K562 (cell line): ENCODE data around the gene GLIS1.

Source experiments
- EZH2 ChIP-seq: IDR thresholded peaks from 2 replicates; pipeline ENCODE4 v1.6.1; 2012; ENCODE audit warnings: low read depth, mild to moderate bottlenecking, inconsistent platforms, low read length, borderline replicate concordance
- JUNB ChIP-seq: fragments of 450-650 bp; formaldehyde crosslinking; conservative IDR thresholded peaks from 2 replicates; pipeline ENCODE4 v1.4.0; 2020; ENCODE audit warnings: mild to moderate bottlenecking
- MIER1 ChIP-seq: fragments of 450-650 bp; IDR thresholded peaks from 2 replicates; pipeline ENCODE4 v1.6.1; 2016; ENCODE audit warnings: antibody characterized with exemption, mild to moderate bottlenecking, low read depth
- MTA3 ChIP-seq: fragments of 450-650 bp; formaldehyde crosslinking; IDR thresholded peaks from 2 replicates; pipeline ENCODE4 v1.6.1; 2017; ENCODE audit warnings: mild to moderate bottlenecking, borderline replicate concordance
- NR3C1 ChIP-seq: sonication (generic); formaldehyde crosslinking; IDR thresholded peaks from 2 replicates; pipeline ENCODE4 v1.8.1; 2022; ENCODE audit warnings: missing genetic modification reagents
- SMARCA5 ChIP-seq: fragments of 450-650 bp; IDR thresholded peaks from 2 replicates; pipeline ENCODE4 v1.6.1; 2016
- ZNF12 ChIP-seq: sonication (generic); formaldehyde crosslinking; IDR thresholded peaks from 2 replicates; pipeline ENCODE4 v1.4.0; 2020; ENCODE audit warnings: mild to moderate bottlenecking, missing genetic modification reagents
- ZNF644 ChIP-seq: fragments of 200-800 bp; sonication (Bioruptor generic); IDR thresholded peaks from 2 replicates; pipeline ENCODE4 v1.6.1; 2016; ENCODE audit warnings: low read depth, missing genetic modification characterization, missing compliant biosample characterization
- TF ChIP-seq, protein P1 (sequence below), 3 experiments: IDR thresholded peaks in 2 of 3; conservative IDR thresholded peaks in 1 of 3; 2 replicates each; pipeline ENCODE4 v1.5.1; 2011 to 2012; ENCODE audit warnings: low read length in 3 of 3, mild to moderate bottlenecking in 3 of 3, control low read depth in 2 of 3, improper control_type of control experiment in 1 of 3, inconsistent platforms in 1 of 3, low read depth in 1 of 3, mixed read lengths in 1 of 3, moderate library complexity in 1 of 3; ENCODE audit not compliant: insufficient read depth in 2 of 3

DNA sequence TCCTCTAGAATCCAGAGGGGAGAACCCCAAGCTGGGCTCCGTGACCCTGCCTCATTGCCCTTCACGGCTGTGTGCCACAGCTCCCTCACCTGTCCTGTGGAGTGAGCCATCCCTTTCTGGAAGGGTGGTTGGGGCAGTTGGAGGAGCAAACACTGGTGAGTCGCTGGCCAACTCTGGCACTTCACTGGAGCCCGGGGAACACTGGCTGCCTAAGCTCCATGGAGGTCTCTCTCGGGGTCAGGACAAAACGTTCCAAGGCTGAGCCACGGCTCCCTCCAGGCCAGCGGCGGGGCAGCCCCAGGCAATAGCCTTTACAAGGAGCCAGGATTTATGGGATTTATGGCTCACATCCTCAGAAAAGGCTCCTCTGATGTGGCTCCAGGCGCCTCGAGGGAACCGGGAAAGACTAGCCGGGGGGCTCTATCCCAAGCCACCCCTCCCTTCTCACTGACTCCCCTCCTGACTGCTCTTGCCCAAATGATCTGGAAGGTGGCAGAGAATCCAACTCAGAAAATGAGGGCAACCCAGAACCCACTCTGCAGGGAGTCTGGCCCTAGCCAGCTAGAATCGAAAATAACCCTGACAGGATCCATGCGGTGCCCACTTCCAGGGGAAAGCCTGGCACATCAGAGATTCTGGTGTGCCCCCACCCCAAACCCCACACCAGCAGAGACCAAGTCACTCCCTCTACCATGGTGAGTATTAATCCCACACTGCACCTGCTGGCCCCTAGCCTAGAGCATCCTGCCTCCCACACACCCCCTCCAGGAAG lies 75.2 kb downstream of the GLIS1 start:
- TF ChIP-seq SMARCA5 (no peak), NR3C1 (no peak), ZNF12 (no peak), MTA3 (no peak), JUNB (CRISPR knock-in tag) (no peak), MIER1 (no peak), EZH2 (no peak), ZNF644 (tag) (no peak)
- TF ChIP-seq, protein P1, sequence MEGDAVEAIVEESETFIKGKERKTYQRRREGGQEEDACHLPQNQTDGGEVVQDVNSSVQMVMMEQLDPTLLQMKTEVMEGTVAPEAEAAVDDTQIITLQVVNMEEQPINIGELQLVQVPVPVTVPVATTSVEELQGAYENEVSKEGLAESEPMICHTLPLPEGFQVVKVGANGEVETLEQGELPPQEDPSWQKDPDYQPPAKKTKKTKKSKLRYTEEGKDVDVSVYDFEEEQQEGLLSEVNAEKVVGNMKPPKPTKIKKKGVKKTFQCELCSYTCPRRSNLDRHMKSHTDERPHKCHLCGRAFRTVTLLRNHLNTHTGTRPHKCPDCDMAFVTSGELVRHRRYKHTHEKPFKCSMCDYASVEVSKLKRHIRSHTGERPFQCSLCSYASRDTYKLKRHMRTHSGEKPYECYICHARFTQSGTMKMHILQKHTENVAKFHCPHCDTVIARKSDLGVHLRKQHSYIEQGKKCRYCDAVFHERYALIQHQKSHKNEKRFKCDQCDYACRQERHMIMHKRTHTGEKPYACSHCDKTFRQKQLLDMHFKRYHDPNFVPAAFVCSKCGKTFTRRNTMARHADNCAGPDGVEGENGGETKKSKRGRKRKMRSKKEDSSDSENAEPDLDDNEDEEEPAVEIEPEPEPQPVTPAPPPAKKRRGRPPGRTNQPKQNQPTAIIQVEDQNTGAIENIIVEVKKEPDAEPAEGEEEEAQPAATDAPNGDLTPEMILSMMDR (IDR thresholded peaks at IDR 0.05 in 2 of 3, conservative IDR thresholded peaks at IDR 0.05 in 1 of 3; ENCODE audit: insufficient read depth in 2 of 3, low read depth in 1 of 3, low read length in 3 of 3): no peak
